ENCODE data around the gene LPIN1. TPM values are rescaled to one million over a fixed set of nuclear protein-coding genes. Genes with fewer than 3 reads are reported as not detected.

The LPIN1 gene
- total RNA-seq, 1 experiment from 2014 or later = 13.9 TPM

GRCh38 chr2:11831415-11831814, 85.0 kb downstream of the LPIN1 start:
- Mint-ChIP-seq H3K4me3 (no peak overlapping the region), H3K36me3 (peaks cover 24% of the 10 kb centered on the region), H3K27ac (peak overlapping the region; percentile 76), H3K9me3 (peaks cover 24% of the 10 kb centered on the region), H3K4me1 (peaks cover 50% of the 10 kb centered on the region), H3K27me3 (ENCODE audit: low read depth) (no peaks in the 10 kb centered on the region)
- DNase-seq (ENCODE audit: low spot score) (no peak), ATAC-seq (no peak)
- TF ChIP-seq CREB1 (CRISPR knock-in tag; IDR thresholded peaks at IDR 0.05) (no peak), HMGXB4 (CRISPR knock-in tag; IDR thresholded peaks at IDR 0.05) (no peak), STAT6 (CRISPR knock-in tag; conservative IDR thresholded peaks at IDR 0.05; ENCODE audit: low read depth) (no peak), ZNF512 (CRISPR knock-in tag; IDR thresholded peaks at IDR 0.05; ENCODE audit: borderline replicate concordance) (no peak), ZBTB21 (CRISPR knock-in tag; IDR thresholded peaks at IDR 0.05; ENCODE audit: borderline replicate concordance) (no peak), SMAD4 (CRISPR knock-in tag; IDR thresholded peaks at IDR 0.05) (no peak), TCF7 (CRISPR knock-in tag; IDR thresholded peaks at IDR 0.05; ENCODE audit: low read depth) (no peak), ZNF121 (CRISPR knock-in tag; IDR thresholded peaks at IDR 0.05) (no peak), IRF1 (CRISPR knock-in tag; IDR thresholded peaks at IDR 0.05) (no peak), ETV6 (CRISPR knock-in tag; IDR thresholded peaks at IDR 0.05) (no peak), ZNF416 (CRISPR knock-in tag; IDR thresholded peaks at IDR 0.05) (no peak), TEAD1 (CRISPR knock-in tag; IDR thresholded peaks at IDR 0.05) (no peak), PRDM15 (CRISPR knock-in tag; IDR thresholded peaks at IDR 0.05) (no peak), ATF1 (CRISPR knock-in tag; IDR thresholded peaks at IDR 0.05) (no peak), FOXP1 (CRISPR knock-in tag; IDR thresholded peaks at IDR 0.05; ENCODE audit: borderline replicate concordance) (no peak), GABPB1 (CRISPR knock-in tag; IDR thresholded peaks at IDR 0.05) (no peak), USF1 (CRISPR knock-in tag; IDR thresholded peaks at IDR 0.05) (no peak), PRRX2 (CRISPR knock-in tag; IDR thresholded peaks at IDR 0.05) (no peak), MAX (CRISPR knock-in tag; IDR thresholded peaks at IDR 0.05) (no peak)
- POLR2A ChIA-PET = no interaction called here
- CTCF ChIA-PET = interaction anchor here (1.0 kb wide), 1 partner anchor 1175 kb away, joined by 3 read pairs; no protein-coding TSS in a partner anchor
